Nephron (organoid): ENCODE measurements around the gene NMT2.
A peak's percentile ranks its signal among the peaks of the same experiment; 100 is the strongest.

Experiments
- H3K27ac Mint-ChIP-seq, 3 experiments: 2 replicates each; pipeline ENCODE4 v1.8.0; 2020; ENCODE audit warnings: mixed read lengths in 3 of 3, mild to moderate bottlenecking in 2 of 3, moderate library complexity in 1 of 3
- H3K27me3 Mint-ChIP-seq: 2 replicates; pipeline ENCODE4 v1.8.0; 2021; ENCODE audit warnings: low read depth, mild to moderate bottlenecking, moderate library complexity, mixed read lengths
- H3K36me3 Mint-ChIP-seq: 2 replicates; pipeline ENCODE4 v1.8.0; 2020; ENCODE audit warnings: low read depth, mixed read lengths
- H3K4me1 Mint-ChIP-seq: 2 replicates; pipeline ENCODE4 v1.8.0; 2020; ENCODE audit warnings: mixed read lengths
- H3K4me3 Mint-ChIP-seq, 3 experiments: 2 replicates each; pipeline ENCODE4 v1.8.0; 2020; ENCODE audit warnings: mild to moderate bottlenecking in 3 of 3, mixed read lengths in 3 of 3, moderate library complexity in 2 of 3
- H3K9me3 Mint-ChIP-seq: 2 replicates; pipeline ENCODE4 v1.8.0; 2020; ENCODE audit warnings: mixed read lengths
- TF ChIP-seq, protein P1 (sequence below), 3 experiments: fragments of 200-600 bp; sonication (generic); IDR thresholded peaks; one replicate each; pipeline ENCODE4 v1.5.0; 2021; ENCODE audit warnings: antibody characterized with exemption in 3 of 3; ENCODE audit not compliant: unreplicated experiment in 3 of 3

The NMT2 gene

DNA sequence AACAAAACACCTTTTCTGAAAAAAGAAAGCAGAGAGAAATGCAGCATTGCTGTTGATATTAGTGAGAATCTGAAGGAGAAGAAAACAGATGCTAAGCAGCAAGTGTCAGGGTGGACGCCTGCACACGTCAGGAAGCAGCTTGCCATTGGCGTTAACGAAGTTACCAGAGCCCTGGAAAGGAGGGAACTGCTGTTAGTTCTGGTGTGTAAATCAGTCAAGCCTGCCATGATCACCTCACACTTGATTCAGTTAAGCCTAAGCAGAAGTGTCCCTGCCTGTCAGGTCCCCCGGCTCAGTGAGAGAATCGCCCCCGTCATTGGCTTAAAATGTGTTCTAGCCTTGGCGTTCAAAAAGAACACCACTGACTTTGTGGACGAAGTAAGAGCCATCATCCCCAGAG lies 65.0 kb downstream of the NMT2 start:
- Mint-ChIP-seq H3K4me1 (peaks cover 11% of the 10 kb centered on the region), H3K27ac (no peak overlapping the region), H3K9me3 (no peaks in the 10 kb centered on the region), H3K27me3 (no peaks in the 10 kb centered on the region), H3K4me3 (no peak overlapping the region), H3K36me3 (peaks cover 48% of the 10 kb centered on the region)
- TF ChIP-seq, protein P1, sequence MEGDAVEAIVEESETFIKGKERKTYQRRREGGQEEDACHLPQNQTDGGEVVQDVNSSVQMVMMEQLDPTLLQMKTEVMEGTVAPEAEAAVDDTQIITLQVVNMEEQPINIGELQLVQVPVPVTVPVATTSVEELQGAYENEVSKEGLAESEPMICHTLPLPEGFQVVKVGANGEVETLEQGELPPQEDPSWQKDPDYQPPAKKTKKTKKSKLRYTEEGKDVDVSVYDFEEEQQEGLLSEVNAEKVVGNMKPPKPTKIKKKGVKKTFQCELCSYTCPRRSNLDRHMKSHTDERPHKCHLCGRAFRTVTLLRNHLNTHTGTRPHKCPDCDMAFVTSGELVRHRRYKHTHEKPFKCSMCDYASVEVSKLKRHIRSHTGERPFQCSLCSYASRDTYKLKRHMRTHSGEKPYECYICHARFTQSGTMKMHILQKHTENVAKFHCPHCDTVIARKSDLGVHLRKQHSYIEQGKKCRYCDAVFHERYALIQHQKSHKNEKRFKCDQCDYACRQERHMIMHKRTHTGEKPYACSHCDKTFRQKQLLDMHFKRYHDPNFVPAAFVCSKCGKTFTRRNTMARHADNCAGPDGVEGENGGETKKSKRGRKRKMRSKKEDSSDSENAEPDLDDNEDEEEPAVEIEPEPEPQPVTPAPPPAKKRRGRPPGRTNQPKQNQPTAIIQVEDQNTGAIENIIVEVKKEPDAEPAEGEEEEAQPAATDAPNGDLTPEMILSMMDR (IDR thresholded peaks at IDR 0.05; ENCODE audit: unreplicated experiment in 3 of 3), result no peak

GRCh38 chr10:15099886-15100285 lies 68.6 kb downstream of the NMT2 start:
- Mint-ChIP-seq H3K27ac (peak overlapping the region; percentile 18 to 72 (median 38)), H3K4me1 (peaks cover 21% of the 10 kb centered on the region), H3K9me3 (no peaks in the 10 kb centered on the region), H3K36me3 (peaks cover 28% of the 10 kb centered on the region), H3K27me3 (no peaks in the 10 kb centered on the region), H3K4me3 (peak overlapping the region; percentile 58 to 66 (median 65))
- TF ChIP-seq, protein P1 (IDR thresholded peaks at IDR 0.05; ENCODE audit: unreplicated experiment in 3 of 3), result no peak

DNA sequence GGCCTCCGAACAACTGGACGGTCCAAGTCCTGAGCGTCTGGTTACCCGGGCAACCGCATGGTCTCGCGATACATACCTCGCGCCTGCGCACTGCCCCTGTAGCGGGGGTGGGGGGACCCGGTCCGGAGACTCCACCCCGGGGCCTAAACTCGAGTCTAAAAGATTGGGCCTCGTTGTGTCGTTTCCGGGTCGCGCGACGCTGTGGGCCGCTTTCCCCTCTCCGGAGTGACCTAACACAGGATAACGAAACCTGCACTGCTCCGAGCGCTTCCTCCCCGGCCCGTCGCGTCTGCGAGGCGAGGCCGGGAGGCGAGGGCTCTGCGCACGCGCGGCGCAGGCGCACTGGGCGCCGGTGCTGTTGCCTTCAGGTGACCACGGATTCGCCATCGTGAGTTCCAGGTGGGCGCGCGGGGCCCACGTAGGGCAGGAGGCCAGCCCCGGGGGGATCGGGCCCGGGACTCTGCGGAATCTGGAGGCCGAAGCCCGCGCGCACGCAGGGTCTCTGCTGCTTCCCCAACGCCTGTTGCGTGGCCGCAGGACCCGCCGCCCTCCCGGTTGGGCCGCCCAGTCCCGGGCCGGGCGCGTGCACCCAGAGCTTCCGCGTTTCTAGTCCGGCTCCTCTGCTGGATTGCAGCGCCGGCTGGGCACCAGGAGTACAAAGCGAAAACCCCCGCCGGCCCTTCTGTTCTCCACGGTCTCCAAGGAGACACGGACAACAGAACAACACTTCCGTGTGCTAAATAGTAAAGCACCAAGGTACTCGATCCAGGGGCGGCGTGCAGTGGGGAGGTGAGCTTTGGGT lies 71.3 kb downstream of the NMT2 start, which contains the start of gene RPP38:
TSS of gene RPP38 (plus strand) at position 345 of the 802 bp plus-strand sequence. CDS start 5,960 bp downstream, outside the sequence.
- H3K9me3 Mint-ChIP-seq, result no peaks in the 10 kb centered on the region
- peaks cover 9% of the 10 kb centered on the region for H3K36me3 Mint-ChIP-seq
- H3K4me1 Mint-ChIP-seq, result peaks cover 22% of the 10 kb centered on the region
- peak within 1 kb of the TSS; percentile 92 to 99 (median 97) for H3K4me3 Mint-ChIP-seq
- H3K27me3 Mint-ChIP-seq, result no peaks in the 10 kb centered on the region
- peak within 1 kb of the TSS; percentile 98 to 99 (median 99) for H3K27ac Mint-ChIP-seq
- TF ChIP-seq, protein P1 (IDR thresholded peaks at IDR 0.05; ENCODE audit: unreplicated experiment in 3 of 3), result no peak

DNA sequence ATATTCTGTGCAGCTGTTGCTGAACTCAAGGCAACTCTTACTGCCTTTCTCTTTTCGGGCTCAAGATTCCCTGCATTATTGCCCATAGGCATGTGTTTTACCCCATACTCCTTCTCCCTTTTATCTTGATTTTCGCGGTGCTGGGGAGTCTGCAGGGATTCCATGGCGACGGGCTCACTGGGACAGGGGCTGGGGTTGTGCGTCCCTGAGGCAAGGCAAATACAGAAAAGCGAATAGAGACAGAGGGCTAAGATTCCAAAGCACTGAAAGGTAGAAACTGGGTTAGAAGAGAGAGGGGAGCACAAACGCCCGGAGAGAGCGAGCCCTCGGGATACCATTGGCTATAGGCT lies 71.9 kb downstream of the NMT2 start:
- H3K9me3 Mint-ChIP-seq, result no peaks in the 10 kb centered on the region
- peaks cover 22% of the 10 kb centered on the region for H3K4me1 Mint-ChIP-seq
- peak overlapping the region; percentile 92 to 99 (median 97) for H3K4me3 Mint-ChIP-seq
- TF ChIP-seq, protein P1 (IDR thresholded peaks at IDR 0.05; ENCODE audit: unreplicated experiment in 3 of 3), result no peak
- H3K36me3 Mint-ChIP-seq, result peaks cover 4% of the 10 kb centered on the region
- peak overlapping the region; percentile 96 to 99 (median 98) for H3K27ac Mint-ChIP-seq
- no peaks in the 10 kb centered on the region for H3K27me3 Mint-ChIP-seq

DNA sequence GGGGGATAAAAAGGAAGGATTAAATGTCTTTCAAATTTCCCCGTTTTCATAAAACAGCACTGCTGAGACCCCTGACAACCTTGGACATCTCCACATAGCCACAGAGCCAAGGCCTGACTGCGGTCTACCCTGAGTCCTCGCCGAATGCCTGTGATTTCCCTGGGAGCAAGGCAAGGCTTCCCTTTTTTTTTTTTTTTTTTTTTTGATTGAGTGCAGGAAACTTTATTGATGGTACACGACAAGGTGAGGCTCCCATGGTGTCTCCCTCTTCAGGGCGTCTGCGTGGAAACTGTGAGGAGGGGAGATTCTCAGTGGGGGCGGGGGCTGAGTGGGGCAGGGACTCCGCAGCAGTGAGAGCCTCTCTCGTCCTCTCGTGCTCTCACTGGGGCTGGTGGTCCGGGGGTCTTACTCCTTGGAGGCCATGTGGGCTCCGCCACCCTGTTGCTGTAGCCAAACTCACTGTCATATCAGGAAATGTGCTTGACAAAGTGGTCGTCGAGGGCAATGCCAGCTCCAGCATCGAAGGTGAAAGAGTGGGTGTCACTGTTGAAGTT lies 75.6 kb downstream of the NMT2 start:
- H3K4me1 Mint-ChIP-seq, result peaks cover 11% of the 10 kb centered on the region
- no peaks in the 10 kb centered on the region for H3K9me3 Mint-ChIP-seq
- H3K4me3 Mint-ChIP-seq, result no peak overlapping the region
- no peaks in the 10 kb centered on the region for H3K36me3 Mint-ChIP-seq
- peaks cover 6% of the 10 kb centered on the region for H3K27me3 Mint-ChIP-seq
- TF ChIP-seq, protein P1 (IDR thresholded peaks at IDR 0.05; ENCODE audit: unreplicated experiment in 3 of 3), result no peak
- no peak overlapping the region for H3K27ac Mint-ChIP-seq
